ENCODE data around the gene NDST4.

Gene NDST4

GRCh38 chr4:114870987-114871386, 242.4 kb downstream of the NDST4 start:
- Mint-ChIP-seq H3K4me3 (no peak overlapping the region), H3K27ac (no peak overlapping the region), H3K4me1 (peaks cover 9% of the 10 kb centered on the region), H3K9me3 (no peaks in the 10 kb centered on the region), H3K36me3 (ENCODE audit: low read depth) (no peaks in the 10 kb centered on the region), H3K27me3 (ENCODE audit: low read depth) (no peaks in the 10 kb centered on the region)
- TF ChIP-seq CTCF (IDR thresholded peaks at IDR 0.05; ENCODE audit: unreplicated experiment in 3 of 3): no peak

- Mint-ChIP-seq H3K4me1 (peaks cover 5% of the 10 kb centered on the region), H3K9me3 (no peaks in the 10 kb centered on the region), H3K27me3 (ENCODE audit: low read depth) (no peaks in the 10 kb centered on the region), H3K36me3 (ENCODE audit: low read depth) (no peaks in the 10 kb centered on the region), H3K4me3 (no peak overlapping the region), H3K27ac (no peak overlapping the region)
- no peak for TF ChIP-seq CTCF (IDR thresholded peaks at IDR 0.05; ENCODE audit: unreplicated experiment in 3 of 3)
Measured at GRCh38 chr4:114866901-114867670, 246.3 kb downstream of the NDST4 start.

GRCh38 chr4:114864060-114864459, 249.4 kb downstream of the NDST4 start:
- Mint-ChIP-seq H3K36me3 (ENCODE audit: low read depth) (no peaks in the 10 kb centered on the region), H3K27me3 (ENCODE audit: low read depth) (no peaks in the 10 kb centered on the region), H3K4me1 (peaks cover 5% of the 10 kb centered on the region), H3K27ac (no peak overlapping the region), H3K9me3 (no peaks in the 10 kb centered on the region), H3K4me3 (no peak overlapping the region)
- TF ChIP-seq CTCF (IDR thresholded peaks at IDR 0.05; ENCODE audit: unreplicated experiment in 3 of 3): no peak

- TF ChIP-seq CTCF (IDR thresholded peaks at IDR 0.05; ENCODE audit: unreplicated experiment in 3 of 3): no peak
- Mint-ChIP-seq H3K27ac (peak overlapping the region; percentile 75 to 86 (median 81)), H3K36me3 (ENCODE audit: low read depth) (no peaks in the 10 kb centered on the region), H3K4me3 (no peak overlapping the region), H3K9me3 (peaks cover 2% of the 10 kb centered on the region), H3K27me3 (ENCODE audit: low read depth) (no peaks in the 10 kb centered on the region), H3K4me1 (no peaks in the 10 kb centered on the region)
Measured at GRCh38 chr4:114860786-114861185, 252.6 kb downstream of the NDST4 start.

GRCh38 chr4:114857831-114858230, 255.6 kb downstream of the NDST4 start:
- no peaks in the 10 kb centered on the region for H3K36me3 Mint-ChIP-seq (ENCODE audit: low read depth)
- no peak overlapping the region for H3K27ac Mint-ChIP-seq
- H3K9me3 Mint-ChIP-seq: peaks cover 7% of the 10 kb centered on the region
- H3K4me1 Mint-ChIP-seq: no peaks in the 10 kb centered on the region
- H3K27me3 Mint-ChIP-seq (ENCODE audit: low read depth): no peaks in the 10 kb centered on the region
- no peak for TF ChIP-seq CTCF (IDR thresholded peaks at IDR 0.05; ENCODE audit: unreplicated experiment in 3 of 3)
- no peak overlapping the region for H3K4me3 Mint-ChIP-seq

- Mint-ChIP-seq H3K27ac (no peak overlapping the region), H3K9me3 (peaks cover 6% of the 10 kb centered on the region), H3K4me1 (no peaks in the 10 kb centered on the region), H3K4me3 (no peak overlapping the region), H3K27me3 (ENCODE audit: low read depth) (no peaks in the 10 kb centered on the region), H3K36me3 (ENCODE audit: low read depth) (no peaks in the 10 kb centered on the region)
- TF ChIP-seq CTCF (IDR thresholded peaks at IDR 0.05; ENCODE audit: unreplicated experiment in 3 of 3): no peak
Measured at GRCh38 chr4:114839986-114840385, 273.4 kb downstream of the NDST4 start.

Measured in nephron (organoid).